T-helper 2 cell (primary cell): Measurements from ENCODE around the gene MMP11.

Experiments used
- DNase-seq, 5 experiments: peaks; one replicate each; pipeline versions ENCODE4 v3.0.0 to v3.0.0-alpha.2; 2012 to 2022

The MMP11 gene

GRCh38 chr22:23760056-23760455 lies 12.6 kb upstream of the MMP11 start:
- no peak for DNase-seq

GRCh38 chr22:23762842-23763578 lies 9.6 kb upstream of the MMP11 start, which contains the start of gene C22orf15:
Gene C22orf15 (plus strand): TSS chr22:23762990. CDS start chr22:23763307, 317 bp downstream.
- no peak for DNase-seq

- DNase-seq: peak in 3 of 5 experiments; percentile 23 to 33 (median 26)
Observed at GRCh38 chr22:23763579-23763945, 9.1 kb upstream of the MMP11 start.

GRCh38 chr22:23763954-23764353 lies 8.7 kb upstream of the MMP11 start:
- no peak for DNase-seq

GRCh38 chr22:23764899-23765881 lies 7.5 kb upstream of the MMP11 start:
- no peak for DNase-seq

GRCh38 chr22:23767303-23767672 lies 5.4 kb upstream of the MMP11 start:
- DNase-seq: no peak

- peak; percentile 53 to 80 (median 62) for DNase-seq
Observed at GRCh38 chr22:23767673-23768548, 4.7 kb upstream of the MMP11 start, which contains the start of gene CHCHD10. Gene CHCHD10 (minus strand): TSS chr22:23767972. CDS start chr22:23767874, 98 bp downstream.

GRCh38 chr22:23769321-23769965 lies 3.2 kb upstream of the MMP11 start:
- DNase-seq: no peak

GRCh38 chr22:23772315-23772648 lies 367 bp upstream of the MMP11 start:
- no peak for DNase-seq

GRCh38 chr22:23773483-23774113 lies 949 bp downstream of the MMP11 start:
- no peak for DNase-seq

GRCh38 chr22:23774114-23774921 lies 1.7 kb downstream of the MMP11 start:
- DNase-seq: no peak

- DNase-seq: no peak
Observed at GRCh38 chr22:23774922-23775436, 2.3 kb downstream of the MMP11 start.

- DNase-seq: no peak
Observed at GRCh38 chr22:23775779-23776375, 3.2 kb downstream of the MMP11 start.

GRCh38 chr22:23777776-23778576 lies 5.3 kb downstream of the MMP11 start:
- DNase-seq: no peak

GRCh38 chr22:23778577-23778900 lies 5.9 kb downstream of the MMP11 start:
- no peak for DNase-seq

GRCh38 chr22:23779083-23779482 lies 6.4 kb downstream of the MMP11 start:
- no peak for DNase-seq

- DNase-seq: no peak
Observed at GRCh38 chr22:23779731-23780130, 7.1 kb downstream of the MMP11 start.

GRCh38 chr22:23780146-23780748 lies 7.6 kb downstream of the MMP11 start:
- DNase-seq: no peak

- DNase-seq: no peak
Observed at GRCh38 chr22:23781065-23781464, 8.4 kb downstream of the MMP11 start.
